ENCODE results near the gene METAP1D. TPM values are rescaled to one million over a fixed set of nuclear protein-coding genes. Genes with fewer than 3 reads are reported as not detected.
A peak's percentile ranks its signal among the peaks of the same experiment; 100 is the strongest.

METAP1D gene
- total RNA-seq, 1 donor from 2014 or later = 6.3 TPM

DNA sequence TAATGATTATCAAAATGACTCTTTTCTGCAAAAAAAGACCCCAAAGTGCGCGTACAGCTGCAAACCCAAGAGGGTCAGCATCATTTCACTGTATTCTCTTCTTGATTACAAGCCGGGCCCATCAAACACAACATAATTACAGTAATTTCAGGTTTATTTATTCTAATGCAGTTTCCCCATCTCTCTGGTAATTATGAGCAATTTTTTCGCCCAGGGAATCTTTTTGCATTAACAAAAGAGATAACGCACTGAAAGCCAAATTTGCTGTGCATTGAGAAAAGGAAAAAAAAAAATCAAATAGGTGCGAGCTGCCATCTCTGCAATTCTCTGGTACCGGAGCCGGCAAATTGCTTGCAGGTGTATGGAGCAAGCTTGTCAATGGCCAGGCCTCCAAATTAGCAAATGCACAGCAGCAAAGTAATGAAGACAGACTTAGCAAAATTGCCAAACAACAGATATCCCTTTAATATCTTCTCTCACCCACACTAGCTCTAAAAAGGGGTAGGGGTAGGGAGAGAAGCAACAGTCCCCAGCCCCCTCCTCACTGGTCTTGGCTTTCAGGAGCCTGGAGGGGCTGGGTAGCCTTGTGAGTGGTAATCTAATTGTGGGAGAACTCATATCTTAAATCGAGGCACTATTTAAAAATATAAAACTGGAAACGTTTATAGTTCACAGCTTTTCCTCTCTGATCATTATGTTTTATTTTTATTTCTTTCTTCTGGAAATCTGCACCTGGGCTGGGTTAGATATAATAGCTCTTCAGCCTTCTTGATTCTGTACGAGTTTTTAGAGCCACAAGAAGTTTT lies 92.2 kb downstream of the METAP1D start:
- no peak for DNase-seq (ENCODE audit: low spot score)

DNA sequence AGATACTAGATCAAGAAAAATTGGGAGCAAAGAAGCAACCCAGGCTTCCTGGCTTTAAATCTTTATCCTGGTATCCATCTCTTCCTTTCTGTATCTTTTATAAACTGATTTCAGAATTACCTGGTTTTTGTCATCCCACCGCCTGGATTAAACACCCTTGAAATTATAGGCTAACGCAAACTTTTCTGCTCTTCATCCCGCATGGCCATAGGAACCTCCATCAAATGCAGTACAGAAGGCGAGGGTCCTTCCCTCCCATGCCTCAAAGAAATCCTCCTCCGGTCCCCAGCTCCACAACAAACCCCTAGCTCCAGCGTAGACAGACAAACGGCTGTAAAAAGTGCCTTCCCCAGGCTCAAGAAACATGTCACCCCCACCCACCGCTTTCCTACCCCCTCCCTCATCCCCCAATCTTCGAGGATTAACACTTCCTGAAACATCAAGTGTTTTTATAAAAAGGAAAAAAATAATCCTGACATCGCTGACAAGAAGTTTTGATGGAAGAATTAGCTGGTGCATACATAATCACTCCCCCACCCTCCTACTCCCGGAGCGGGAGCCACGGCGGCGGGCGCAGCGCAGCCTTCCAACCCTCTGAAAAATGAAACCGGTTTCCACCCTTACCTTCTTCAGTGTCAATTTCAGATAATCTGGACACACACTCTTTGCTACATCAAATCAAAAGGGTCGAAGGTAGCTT lies 93.1 kb downstream of the METAP1D start:
- no peak for DNase-seq (ENCODE audit: low spot score)

DNA sequence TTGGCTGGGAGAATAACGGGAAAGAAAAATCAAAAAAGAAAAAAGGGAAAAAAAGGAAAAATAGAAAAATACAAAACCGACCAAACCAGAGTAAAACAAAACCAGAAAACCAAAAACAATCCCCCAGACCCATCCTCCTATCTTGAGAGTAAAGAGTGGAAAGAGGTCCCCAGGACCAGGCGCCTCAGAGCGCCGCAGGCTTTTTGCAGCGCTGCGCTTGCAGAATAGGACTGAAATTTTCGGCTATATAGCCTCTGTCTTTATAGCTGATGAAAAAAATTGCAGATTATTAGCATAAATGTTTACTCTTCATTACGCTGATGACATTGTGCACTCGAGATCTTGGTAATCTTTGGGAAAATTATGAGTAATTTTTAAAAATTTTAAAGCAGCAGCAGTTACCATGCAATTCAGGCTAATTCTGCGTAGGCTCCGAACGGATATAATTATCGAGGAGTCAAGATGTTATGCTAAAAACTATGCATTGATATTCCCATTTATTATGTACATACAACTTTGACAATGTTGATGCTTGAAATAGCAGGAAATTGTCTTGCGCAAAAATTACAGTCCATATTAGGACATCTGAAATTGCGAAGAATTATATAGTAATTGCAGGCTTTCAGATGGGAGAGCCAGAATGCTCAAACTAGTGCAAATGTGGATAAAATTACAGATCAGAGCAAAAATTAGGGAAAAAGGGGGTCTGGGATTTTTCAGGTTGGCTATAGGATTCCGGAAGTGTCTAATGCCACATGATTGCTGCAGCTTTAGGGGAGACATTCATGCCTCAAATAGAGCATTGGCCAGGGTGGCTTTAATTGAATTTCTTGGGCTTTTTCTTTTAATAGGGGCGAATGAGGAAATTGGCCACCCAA lies 93.9 kb downstream of the METAP1D start:
- peak; percentile 14 for DNase-seq (ENCODE audit: low spot score)

DNA sequence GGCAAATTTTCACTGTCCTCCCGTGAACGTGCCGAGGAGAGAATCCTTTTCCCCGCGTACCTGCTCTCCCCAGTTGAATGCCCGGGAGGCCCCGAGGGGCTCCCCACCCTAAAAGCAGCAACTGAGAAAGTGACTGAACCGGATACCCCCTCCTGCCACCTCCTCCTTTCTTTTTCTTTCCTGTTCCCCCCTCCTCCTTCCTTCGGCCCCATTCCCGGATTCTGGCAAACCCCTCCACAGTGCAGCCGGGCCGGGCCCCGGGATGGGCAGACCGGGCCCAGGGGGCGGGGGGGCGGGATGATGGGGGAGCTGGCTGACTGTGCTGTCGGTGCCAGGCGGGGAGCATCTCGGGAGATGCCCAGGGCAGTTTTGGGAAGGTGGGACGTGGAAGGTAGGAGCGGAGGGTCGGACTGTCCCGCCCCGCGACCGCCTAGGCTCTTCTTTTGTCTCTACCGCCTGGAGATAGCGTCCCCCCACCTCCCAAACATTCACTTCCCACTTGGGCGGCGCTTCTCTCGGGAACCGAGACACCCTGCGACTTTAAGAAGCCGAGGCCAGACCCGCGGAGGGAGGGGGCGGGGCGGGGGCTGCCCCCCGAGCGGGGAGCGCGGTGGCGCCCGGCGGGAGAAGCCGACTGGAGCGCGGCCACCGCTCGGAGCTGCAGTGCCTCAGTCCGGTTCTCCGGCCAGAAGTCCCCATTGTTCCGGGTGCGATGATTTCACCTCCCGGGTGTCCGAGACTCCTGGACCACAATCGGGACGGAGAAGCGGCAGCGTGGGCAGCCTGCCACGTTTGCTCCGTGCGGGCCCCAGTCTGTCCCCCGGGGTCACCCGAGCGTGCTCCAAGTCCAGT lies 94.8 kb downstream of the METAP1D start:
- DNase-seq (ENCODE audit: low spot score) = peak; percentile 25

DNA sequence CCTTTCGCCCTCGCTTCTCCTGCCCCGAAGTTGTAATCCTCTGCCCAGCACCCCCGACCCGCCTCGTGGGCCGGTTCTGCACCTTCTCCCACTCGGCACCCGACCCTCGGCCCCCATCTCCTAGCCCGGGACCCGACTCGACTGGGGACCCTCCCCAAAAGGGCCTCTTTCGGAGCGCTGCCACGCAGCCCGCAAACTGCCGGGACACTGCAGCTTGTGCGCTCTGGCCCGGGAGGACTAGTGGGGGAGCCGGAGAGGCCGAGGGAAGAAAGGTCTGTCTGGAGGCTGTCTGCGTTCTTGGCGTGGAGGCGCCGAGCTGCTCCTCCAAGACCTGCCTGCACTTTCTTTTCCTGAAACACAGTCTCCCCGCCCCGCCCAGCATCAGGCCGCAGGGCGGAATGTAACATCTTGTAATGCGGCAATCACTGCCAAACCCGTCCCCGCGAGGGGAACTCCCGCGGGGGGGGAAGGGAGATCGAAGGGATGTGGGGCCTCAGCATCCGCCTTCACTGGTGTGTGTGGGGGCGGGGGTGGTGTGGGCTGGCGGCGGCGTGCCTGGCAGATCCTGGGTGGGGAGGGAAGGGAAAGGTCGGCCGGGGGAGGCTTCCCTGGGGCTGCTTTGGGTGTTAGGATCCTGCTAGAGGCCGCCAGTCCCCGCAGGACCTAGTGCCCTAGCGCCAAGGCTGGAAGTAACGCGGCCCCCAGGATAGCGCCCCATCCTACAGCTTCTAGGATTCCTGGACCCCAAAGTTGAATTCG lies 95.6 kb downstream of the METAP1D start:
- DNase-seq (ENCODE audit: low spot score) = peak; percentile 81

DNA sequence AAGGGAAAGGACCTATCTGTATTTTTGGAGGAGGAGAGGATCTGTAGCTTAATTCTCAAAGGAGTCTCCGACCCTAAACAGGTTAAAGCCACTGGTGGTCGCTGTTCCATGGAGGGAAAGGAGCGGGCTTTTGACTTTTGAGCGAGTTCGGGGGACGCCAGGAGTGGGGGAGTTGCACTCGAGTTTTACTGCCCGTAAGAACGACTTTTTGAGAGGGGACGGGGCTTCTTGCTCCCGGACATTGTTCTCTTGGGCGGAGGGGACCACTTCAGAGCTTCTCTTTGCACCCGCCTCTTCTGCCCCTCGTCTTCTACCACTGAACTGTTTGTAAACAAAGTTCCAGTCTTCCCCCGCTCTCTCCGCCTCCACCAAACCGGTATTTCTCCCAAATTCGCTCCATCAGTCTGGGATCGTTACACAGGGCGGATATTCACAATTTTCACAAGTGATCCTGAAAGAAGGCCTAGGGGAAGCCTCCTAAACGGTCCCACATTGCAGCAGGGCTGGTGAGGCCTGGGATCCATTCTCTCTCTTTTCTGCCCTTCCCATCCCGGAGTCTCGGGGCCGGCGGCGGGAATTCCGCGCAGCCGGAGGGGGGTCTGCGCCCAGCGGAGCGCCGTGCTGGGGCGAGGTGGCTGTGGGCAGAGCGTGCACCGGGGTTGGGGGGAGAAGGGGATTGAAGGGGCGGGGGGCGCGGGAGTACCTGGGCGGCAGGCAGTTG lies 96.3 kb downstream of the METAP1D start:
- DNase-seq (ENCODE audit: low spot score) = peak; percentile 16

DNA sequence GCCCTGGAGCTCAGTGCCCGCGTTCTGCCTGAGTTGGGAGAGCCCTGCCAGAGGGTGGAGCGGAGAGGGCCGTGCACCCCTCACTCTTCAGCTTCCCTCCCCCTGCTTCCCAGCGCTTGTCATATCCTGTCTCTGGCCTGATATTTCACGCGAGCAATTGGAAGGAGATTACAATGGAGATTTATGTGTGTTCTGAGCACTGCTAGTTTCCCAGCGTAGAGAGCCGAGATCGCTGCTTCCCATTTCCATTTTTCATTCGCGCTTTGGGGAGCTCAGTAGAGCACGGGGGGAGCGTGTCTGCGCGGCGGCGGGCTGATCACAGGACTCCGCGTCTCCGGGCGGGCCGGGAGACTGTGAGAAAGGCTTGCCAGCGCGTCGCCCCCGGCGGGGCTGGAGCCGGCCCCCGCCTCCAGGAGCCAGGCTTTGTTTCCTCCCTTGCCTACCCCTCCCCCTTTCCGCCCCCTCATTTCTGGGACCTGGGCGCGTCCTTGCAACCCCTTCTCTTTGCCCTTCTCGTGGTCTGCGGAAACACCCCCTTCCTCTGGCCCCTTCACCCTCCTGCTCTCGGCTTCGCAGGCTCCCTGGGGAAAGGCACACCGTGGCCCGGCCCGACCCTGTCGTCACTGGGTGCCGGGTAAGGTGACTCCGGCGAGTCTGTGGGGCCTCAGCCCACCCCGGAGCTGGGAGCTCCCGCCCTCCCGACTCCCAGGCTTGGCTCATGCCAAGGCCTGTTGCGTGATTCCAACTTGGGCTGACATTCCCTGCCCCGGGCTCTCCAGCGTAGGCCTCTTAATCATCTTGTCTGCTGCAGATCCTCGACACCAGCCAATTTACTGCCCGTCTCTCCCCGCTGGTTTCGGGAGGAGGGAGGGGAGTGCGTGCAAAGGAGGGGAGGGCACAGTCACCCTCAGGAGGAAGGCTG lies 97.1 kb downstream of the METAP1D start:
- peak; percentile 61 for DNase-seq (ENCODE audit: low spot score)

DNA sequence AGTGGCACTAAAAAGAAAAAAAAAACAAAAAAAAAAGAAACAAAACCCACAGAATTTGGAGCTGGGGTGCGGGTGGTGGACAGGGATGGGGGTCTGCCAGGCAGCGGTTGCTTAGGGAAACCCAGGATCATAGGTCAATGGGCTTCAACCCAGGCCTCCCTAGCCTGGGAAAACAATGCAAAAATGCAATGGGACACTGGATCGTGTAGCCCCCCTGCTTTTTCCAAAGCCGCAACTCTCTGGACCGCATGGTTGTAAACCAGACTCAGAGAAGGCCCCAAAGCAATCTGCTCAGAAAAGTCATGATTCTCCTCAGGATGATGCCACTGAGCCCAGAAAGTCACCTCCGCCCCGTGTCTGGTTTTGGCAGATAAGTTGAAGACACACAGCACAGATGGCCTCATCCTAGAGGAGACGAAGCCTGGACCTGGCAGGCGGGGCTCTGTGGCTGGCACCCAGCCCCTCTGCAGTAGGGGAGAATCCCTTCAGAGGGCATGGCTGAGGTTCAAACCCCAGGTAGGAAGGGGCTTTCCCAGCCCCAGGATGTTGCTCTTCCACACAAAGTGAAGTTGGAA lies 97.9 kb downstream of the METAP1D start:
- DNase-seq (ENCODE audit: low spot score) = no peak

DNA sequence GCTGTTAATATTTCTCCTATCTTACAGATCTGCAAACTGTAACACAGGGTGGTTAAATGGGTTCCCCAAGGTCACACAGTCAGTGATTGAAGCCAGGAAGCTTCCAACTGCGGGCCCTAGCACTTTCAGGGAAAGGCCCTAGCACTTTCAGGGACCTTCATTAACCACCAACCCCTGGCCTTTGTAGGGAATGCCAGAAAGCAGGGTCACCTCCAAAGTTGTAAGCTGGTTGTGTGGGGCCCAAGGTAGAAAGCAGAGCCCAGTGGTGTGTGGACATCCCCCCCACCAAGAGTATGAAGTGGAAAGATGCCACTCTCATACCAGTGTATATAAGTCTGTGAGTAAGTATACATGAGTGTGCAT lies 98.5 kb downstream of the METAP1D start:
- no peak for DNase-seq (ENCODE audit: low spot score)

DNA sequence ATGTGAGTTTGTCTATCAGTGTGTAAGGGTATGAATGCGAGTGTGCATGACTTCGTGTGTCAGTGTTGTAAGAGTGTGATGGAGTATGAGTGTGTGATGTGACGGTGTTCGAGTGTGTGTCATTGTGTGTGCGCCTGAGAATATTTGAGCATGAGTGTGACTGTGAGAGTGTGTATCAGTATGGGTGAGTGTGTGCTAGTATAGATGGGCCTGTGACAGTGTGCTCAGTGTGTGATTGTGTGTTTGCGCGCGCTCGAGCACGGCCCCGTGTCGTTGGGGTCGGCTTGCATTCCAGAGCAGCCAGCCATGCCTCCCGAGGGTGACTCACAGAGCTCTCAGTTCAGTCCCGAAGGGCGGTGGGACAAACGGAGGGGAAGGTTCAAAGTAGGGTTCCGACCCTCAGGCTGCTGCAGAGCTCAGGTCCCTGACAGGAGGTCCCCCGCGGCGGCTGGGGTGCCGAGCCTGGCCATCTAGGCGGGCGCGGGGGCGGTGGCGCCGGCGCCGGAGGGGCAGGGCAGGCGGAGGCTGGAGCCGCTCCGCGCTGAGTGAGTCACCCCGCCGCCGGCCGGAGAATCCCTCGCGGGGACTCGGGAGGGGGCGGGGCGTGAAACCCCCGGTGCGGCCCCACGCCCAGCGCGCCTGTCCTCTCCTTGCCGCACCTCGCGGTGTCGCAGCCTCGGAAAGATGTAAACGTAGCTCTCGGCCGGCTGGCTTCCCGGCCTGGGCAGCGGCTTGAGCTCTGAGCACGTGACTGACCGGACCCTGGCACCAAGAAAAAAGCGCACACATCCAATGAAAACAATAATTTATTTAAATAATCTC lies 99.1 kb downstream of the METAP1D start:
- DNase-seq (ENCODE audit: low spot score) = peak; percentile 71

DNA sequence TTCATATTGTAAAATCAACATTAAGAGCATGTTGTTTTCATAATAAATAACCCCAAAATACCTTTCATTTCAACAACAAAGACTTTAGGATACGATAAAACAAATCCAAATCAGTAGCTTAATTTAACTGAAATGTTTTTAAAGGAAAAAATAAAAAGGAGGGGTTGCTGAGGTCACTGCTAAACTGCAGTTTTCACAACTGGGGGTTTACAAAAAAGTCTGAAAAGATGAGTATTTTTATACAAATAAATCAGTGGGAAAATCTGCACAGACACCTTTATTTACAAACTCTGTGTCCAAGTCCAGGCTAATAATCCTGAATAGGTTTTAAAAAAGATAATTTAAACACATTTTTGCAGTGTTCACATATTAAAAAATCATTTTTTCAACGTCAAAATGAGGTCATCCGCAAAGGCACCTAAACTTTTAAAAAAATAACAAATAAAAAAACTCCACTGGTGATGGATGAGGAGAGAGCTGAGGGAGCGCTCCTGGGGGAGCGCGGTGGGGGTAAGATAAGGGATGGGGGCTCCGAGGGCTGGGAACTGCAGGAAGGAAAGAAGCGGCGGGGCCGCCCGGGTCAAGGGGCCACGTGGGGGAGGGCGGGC lies 99.8 kb downstream of the METAP1D start:
- no peak for DNase-seq (ENCODE audit: low spot score)

DNA sequence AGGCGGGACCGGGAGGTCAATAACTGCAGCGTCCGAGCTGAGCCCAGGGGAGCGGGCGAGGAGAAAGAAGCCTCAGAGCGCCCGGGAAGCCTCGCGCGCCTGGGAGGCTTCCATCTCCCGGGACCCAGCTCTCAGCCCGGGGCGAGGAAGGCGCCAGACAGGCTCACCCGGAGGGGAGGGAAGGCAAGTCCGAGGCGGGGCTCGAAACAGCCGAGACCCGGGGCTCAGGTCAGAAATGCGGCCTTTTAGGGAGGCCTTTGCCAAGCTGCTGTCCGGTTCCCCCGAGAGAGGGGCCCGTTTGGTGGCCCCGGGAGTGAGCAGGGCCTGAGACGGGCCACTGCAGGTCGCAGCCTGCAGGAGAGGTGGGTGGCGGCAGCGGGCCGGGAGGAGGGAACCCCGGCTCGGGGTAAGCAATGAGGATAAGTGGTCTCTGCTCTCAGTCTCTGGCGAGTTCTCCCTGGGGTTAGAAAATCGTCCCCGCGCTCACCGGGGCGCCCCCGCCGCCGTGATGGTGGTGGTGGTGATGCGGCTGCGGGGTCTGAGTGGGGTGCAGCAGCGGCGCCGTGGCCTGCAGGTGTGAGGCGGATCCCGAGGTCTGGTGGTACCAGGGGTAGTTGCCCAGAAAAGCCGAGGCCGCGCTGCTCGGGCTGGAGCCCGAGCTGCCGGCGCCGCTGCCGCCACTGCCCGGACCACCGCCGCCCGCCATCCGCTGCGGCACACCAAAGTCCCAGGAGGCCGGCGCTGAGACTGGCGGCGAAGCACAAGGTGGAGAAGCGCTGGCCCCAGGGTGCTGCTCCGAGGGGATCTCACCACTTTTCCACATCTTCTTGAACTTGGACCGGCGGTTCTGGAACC lies 100.6 kb downstream of the METAP1D start:
- no peak for DNase-seq (ENCODE audit: low spot score)

DNA sequence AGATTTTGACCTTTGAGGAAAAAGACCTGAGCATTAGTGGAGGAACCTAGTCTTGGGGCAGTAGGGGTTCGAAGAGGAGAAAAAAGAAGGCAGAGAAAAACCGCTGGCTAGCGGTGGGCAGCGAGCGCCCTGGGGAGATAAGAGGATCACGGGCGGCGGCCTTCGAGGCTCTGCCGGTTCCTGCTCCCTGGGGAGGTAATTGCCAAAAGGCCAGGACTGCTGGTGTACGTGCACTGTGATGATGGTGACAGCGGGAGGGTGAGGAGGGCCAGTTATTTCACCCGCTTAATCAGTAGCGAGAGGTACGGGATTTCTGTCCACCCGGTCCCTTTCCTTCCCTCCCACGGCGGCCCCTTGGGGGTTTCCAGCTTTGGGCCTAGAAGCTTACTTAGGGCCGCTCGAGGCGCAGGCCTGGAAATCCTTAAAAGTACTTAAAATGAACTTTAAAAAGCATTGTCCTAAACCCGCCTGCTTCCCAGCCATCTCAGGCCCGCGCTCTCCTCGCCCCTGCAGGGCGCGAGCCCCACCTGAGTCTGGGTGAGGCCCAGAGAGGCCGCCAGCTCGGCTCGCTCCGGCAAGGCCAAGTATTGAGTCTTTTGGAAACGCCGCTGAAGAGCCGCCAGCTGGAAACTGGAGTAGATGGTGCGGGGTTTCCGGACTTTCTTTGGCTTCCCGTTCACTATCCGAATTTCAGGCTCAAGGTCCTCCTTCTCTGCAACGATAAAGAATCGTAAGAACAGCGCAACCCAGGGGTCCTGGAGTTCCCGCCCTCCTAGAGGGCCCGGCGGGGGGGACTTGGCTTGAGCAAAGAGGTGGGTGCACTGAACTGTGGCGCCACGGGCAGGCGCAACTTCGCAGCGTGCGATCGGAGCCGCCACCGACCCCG lies 101.4 kb downstream of the METAP1D start:
- peak; percentile 20 for DNase-seq (ENCODE audit: low spot score)

DNA sequence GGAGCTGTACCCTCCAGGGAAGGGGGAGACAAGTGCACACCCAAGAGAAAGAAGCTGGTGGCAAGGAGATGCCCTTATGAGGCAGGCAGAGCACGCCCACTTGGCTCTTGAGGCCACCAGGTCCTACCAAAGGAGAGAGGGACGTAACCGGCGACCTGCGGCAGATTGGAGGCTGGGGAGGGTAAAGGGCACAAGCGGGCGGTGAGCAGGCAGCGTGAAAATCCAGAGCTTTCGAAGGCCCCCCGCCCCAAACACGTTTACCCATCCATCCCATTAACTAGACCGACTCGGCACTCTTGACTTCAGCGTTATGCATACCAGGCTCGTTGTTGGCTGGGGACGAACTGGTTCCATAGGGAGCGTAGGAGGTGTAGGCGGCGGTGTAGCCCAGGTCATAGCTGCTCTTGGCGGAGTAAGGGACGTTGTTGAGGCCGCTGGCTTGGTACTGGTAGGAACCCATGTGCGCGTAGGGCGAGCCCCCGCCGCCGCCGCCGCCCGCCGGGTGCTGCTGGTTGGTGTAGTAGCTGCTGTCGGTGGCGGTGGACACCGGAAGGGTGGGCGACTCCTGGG lies 102.2 kb downstream of the METAP1D start:
- DNase-seq (ENCODE audit: low spot score) = peak; percentile 18

Data from umbilical cord (tissue), 2 donors.